Sigmoid colon (tissue), 4 donors: ENCODE results near the gene B4GALT3.

Experiments used
- CTCF ChIP-seq, 4 experiments: fragments of 450-650 bp in 3 of 4; fragments of 200-600 bp in 1 of 4; IDR thresholded peaks; one replicate each; pipeline ENCODE4 v1.5.1; 2016 to 2019; ENCODE audit warnings: antibody characterized with exemption in 4 of 4, mild to moderate bottlenecking in 3 of 4, moderate library complexity in 2 of 4
- EP300 ChIP-seq, 4 donors: sonication (generic); formaldehyde crosslinking; IDR thresholded peaks; one replicate each; pipeline ENCODE4 v1.6.1; 2017; ENCODE audit warnings: antibody characterized with exemption in 4 of 4
- POLR2A ChIP-seq, 2 donors: fragments of 450-650 bp; IDR thresholded peaks; one replicate each; pipeline ENCODE4 v1.6.1; 2016; ENCODE audit warnings: antibody characterized with exemption in 2 of 2, mild to moderate bottlenecking in 2 of 2, moderate library complexity in 2 of 2
- POLR2AphosphoS5 ChIP-seq, 4 donors: sonication (generic); formaldehyde crosslinking; IDR thresholded peaks; one replicate each; pipeline ENCODE4 v1.6.1; 2017; ENCODE audit warnings: antibody characterized with exemption in 4 of 4

DNA sequence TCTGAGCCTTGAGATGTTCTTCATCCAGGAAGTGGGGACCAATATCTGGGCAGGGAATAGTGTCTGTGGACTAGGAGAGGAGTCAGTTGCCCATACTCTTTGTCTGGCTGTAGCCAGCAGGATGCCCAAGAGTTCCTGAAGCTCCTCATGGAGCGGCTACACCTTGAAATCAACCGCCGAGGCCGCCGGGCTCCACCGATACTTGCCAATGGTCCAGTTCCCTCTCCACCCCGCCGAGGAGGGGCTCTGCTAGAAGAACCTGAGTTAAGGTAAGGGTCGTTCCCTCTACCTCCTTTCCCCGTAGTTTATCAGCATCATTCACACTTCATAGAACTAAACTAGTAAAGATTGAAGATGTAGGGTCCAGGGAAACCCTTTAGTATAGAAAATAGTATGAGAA, 14.5 kb downstream of the B4GALT3 start:
- TF ChIP-seq CTCF (IDR thresholded peaks at IDR 0.05), result no peak
- no peak for TF ChIP-seq POLR2A (IDR thresholded peaks at IDR 0.05)
- no peak for TF ChIP-seq POLR2AphosphoS5 (IDR thresholded peaks at IDR 0.05)
- TF ChIP-seq EP300 (IDR thresholded peaks at IDR 0.05), result no peak
